Measurements from ENCODE around the gene PFDN5. TPM values are rescaled to one million over a fixed set of nuclear protein-coding genes. Genes with fewer than 3 reads are reported as not detected.

PFDN5 gene
- total and polyA plus RNA-seq, 2 experiments from 2014 or later: 199 to 567 TPM

- H3K4me3 ChIP-seq: no peak overlapping the region
- H3K4me2 ChIP-seq: no peak overlapping the region
- no peak overlapping the region for H2AFZ ChIP-seq
- no peak overlapping the region for H3K27ac ChIP-seq (ENCODE audit: low read depth)
- H3F3A ChIP-seq (replicated peaks; ENCODE audit: low read depth): no peaks in the 10 kb centered on the region
- H3K9me3 Mint-ChIP-seq: no peaks in the 10 kb centered on the region
- no peaks in the 10 kb centered on the region for H3K9me2 ChIP-seq (ENCODE audit: insufficient read depth)
- H3K27me3 Mint-ChIP-seq (ENCODE audit: insufficient read depth, low read depth, poor library complexity): peaks cover 4% of the 10 kb centered on the region
- H4K20me1 ChIP-seq (replicated peaks; ENCODE audit: insufficient read depth): no peaks in the 10 kb centered on the region; the same call in none of the 2 replicates
- H3K27me3 ChIP-seq (ENCODE audit: insufficient read depth): no peaks in the 10 kb centered on the region
- H3K4me1 Mint-ChIP-seq: no peaks in the 10 kb centered on the region
- H3K4me1 ChIP-seq (ENCODE audit: insufficient read depth): no peaks in the 10 kb centered on the region
- no peak overlapping the region for H3K4me3 Mint-ChIP-seq
- DNase-seq (ENCODE audit: low spot score): no peak
- H3K79me2 ChIP-seq (replicated peaks; ENCODE audit: insufficient read depth): no peaks in the 10 kb centered on the region
- no peak overlapping the region for H3K27ac Mint-ChIP-seq
- TF ChIP-seq CREB1 (CRISPR knock-in tag; IDR thresholded peaks at IDR 0.05; ENCODE audit: low read depth) (no peak), POLR2AphosphoS5 (IDR thresholded peaks at IDR 0.05; ENCODE audit: low read depth) (no peak), ZNF114 (CRISPR knock-in tag; IDR thresholded peaks at IDR 0.05) (no peak)
- ATAC-seq: no peak
- peaks cover 56% of the 10 kb centered on the region for H3K36me3 Mint-ChIP-seq (ENCODE audit: low read depth)
- peaks cover 8% of the 10 kb centered on the region for H3K36me3 ChIP-seq (ENCODE audit: insufficient read depth)
These were observed 18.7 kb downstream of the PFDN5 start for GRCh38 chr12:53313996-53314395.

- H3K4me1 Mint-ChIP-seq: peaks cover 19% of the 10 kb centered on the region; the same call in 2 of the 3 replicates
- H3K27ac Mint-ChIP-seq: peak overlapping the region; percentile 99
- H3F3A ChIP-seq (replicated peaks; ENCODE audit: low read depth): peaks cover 13% of the 10 kb centered on the region
- no peak for TF ChIP-seq ZNF114 (CRISPR knock-in tag; IDR thresholded peaks at IDR 0.05)
- no peak for TF ChIP-seq CTCF (conservative IDR thresholded peaks at IDR 0.05; ENCODE audit: low read depth in 2 of 2)
- TF ChIP-seq EZH2 (IDR thresholded peaks at IDR 0.05; ENCODE audit: low read depth, unreplicated experiment): no peak
- TF ChIP-seq ZNF462 (CRISPR knock-in tag; IDR thresholded peaks at IDR 0.05): no peak
- no peak for TF ChIP-seq ZNF331 (CRISPR knock-in tag; IDR thresholded peaks at IDR 0.05; ENCODE audit: low read depth)
- TF ChIP-seq JUNB (IDR thresholded peaks at IDR 0.05; ENCODE audit: unreplicated experiment): no peak
- H3K36me3 ChIP-seq (ENCODE audit: insufficient read depth): peaks cover 8% of the 10 kb centered on the region
- peaks cover 34% of the 10 kb centered on the region for H3K27me3 ChIP-seq (ENCODE audit: insufficient read depth)
- ATAC-seq (no peak), DNase-seq (ENCODE audit: low spot score) (no peak)
- no peaks in the 10 kb centered on the region for H3K9me2 ChIP-seq (ENCODE audit: insufficient read depth)
- peak overlapping the region; percentile 76 for H3K4me3 ChIP-seq
- no peak overlapping the region for H2AFZ ChIP-seq
- H3K36me3 Mint-ChIP-seq (ENCODE audit: low read depth): peaks cover 34% of the 10 kb centered on the region
- peaks cover 32% of the 10 kb centered on the region for H3K27me3 Mint-ChIP-seq (ENCODE audit: insufficient read depth, low read depth, poor library complexity)
- no peak overlapping the region for H3K27ac ChIP-seq (ENCODE audit: low read depth)
- H3K79me2 ChIP-seq (replicated peaks; ENCODE audit: insufficient read depth): no peaks in the 10 kb centered on the region
- H3K4me3 Mint-ChIP-seq: peak overlapping the region; percentile 94
- no peaks in the 10 kb centered on the region; the same call in 1 of the 2 replicates for H4K20me1 ChIP-seq (replicated peaks; ENCODE audit: insufficient read depth)
- no peaks in the 10 kb centered on the region for H3K9me3 Mint-ChIP-seq
- peaks cover 16% of the 10 kb centered on the region for H3K4me1 ChIP-seq (ENCODE audit: insufficient read depth)
- H3K4me2 ChIP-seq: peak overlapping the region; percentile 77
These were observed 25.2 kb downstream of the PFDN5 start for GRCh38 chr12:53320352-53321195.

Measured in GM23338 (cell line).